Psoas muscle (tissue), 8 donors: Measurements from ENCODE around the gene SLC4A5. TPM values are rescaled to one million over a fixed set of nuclear protein-coding genes. Genes with fewer than 3 reads are reported as not detected.
A peak's percentile ranks its signal among the peaks of the same experiment; 100 is the strongest.
"Not testable (repeated sequence)": the region's sequence is repeated elsewhere in the genome, so short reads cannot be mapped to it uniquely, and the experiment has no call there.

ENCODE experiments used
- ATAC-seq, 4 donors: fragments of 200-7000 bp; cut with Tn5 transposase; one replicate each; pipeline ENCODE4 v1.9.1; 2020; ENCODE audit warnings: moderate library complexity in 3 of 4, mild to moderate bottlenecking in 2 of 4
- DNase-seq, 2 donors: peaks; one replicate each; pipeline ENCODE4 v3.0.0-alpha.2; 2020
- H3K27ac ChIP-seq: fragments of 200-600 bp; one replicate; pipeline ENCODE4 v1.8.0; 2022
- H3K27me3 ChIP-seq, 3 donors: fragments of 200-600 bp in 1 of 3; one replicate each; pipeline versions ENCODE4 v1.6.1 to v1.8.0; 2013 to 2022; ENCODE audit warnings: low read length in 2 of 3, mild to moderate bottlenecking in 2 of 3, moderate library complexity in 1 of 3; ENCODE audit not compliant: insufficient read depth in 3 of 3
- H3K36me3 ChIP-seq, 2 donors: fragments of 200-600 bp in 1 of 2; one replicate each; pipeline versions ENCODE4 v1.6.1 to v1.8.0; 2013 to 2022; ENCODE audit warnings: low read depth in 1 of 2, mild to moderate bottlenecking in 1 of 2, moderate library complexity in 1 of 2; ENCODE audit not compliant: insufficient read depth in 1 of 2
- H3K4me1 ChIP-seq: fragments of 200-600 bp; one replicate; pipeline ENCODE4 v1.8.0; 2022
- H3K4me3 ChIP-seq: fragments of 200-600 bp; one replicate; pipeline ENCODE4 v1.8.0; 2022; ENCODE audit warnings: mild to moderate bottlenecking
- H3K9me3 ChIP-seq: fragments of 200-600 bp; one replicate; pipeline ENCODE4 v1.8.0; 2022
- WGBS, 3 donors: extraction: QIAGEN DNeasy Blood & Tissue Kit; methylation state at CpG; one replicate each; pipeline versions ENCODE4 v1.1.6 to v1.1.7; 2013; 5-methylcytosine and 5-hydroxymethylcytosine counted together
- intact Hi-C, 2 donors: fragments of 100-400 bp; cut with DNase I; formaldehyde crosslinking; loops; one replicate each; pipeline versions ENCODE4 v1.11.0 to v1.14.2; 2022
- polyA plus RNA-seq, 3 donors: library from polyadenylated mRNA; stranded (reverse); fragments of 200-250 nt; gene quantifications; one replicate each; pipeline ENCODE4 v1.2.3, GENCODE V29; 2013
- total RNA-seq, 4 donors: library from RNA; stranded (reverse); fragmentation: NEBNext Ultra II Directional in 2 of 4; extraction: Animal tissue kit (Norgen Biotek cat#: 25700) in 2 of 4; gene quantifications; one replicate each; pipeline versions ENCODE4 v1.2.1 to v1.2.4, GENCODE V29; 2021 to 2023
- TF ChIP-seq, protein P1 (sequence below): fragments of 200-600 bp; IDR thresholded peaks from one replicate; pipeline ENCODE4 v1.8.0; 2022; ENCODE audit warnings: antibody characterized with exemption
- donor health status: healthy with polysubstance abuse.
- donor health status: DM: no; HTN: no; CAD: no; lungs with moderate emphysema.
- donor health status: Bipolar disorder and iron deficiency.
- donor health status: healthy.
- donor health status: DM: yes; HTN: yes; CAD: no.
- donor health status: DM: no; HTN: no; CAD: no.
- donor health status: DM: no; HTN: no; CAD: no.
- donor health status: DM: yes; HTN: yes; CAD: no.

The SLC4A5 gene
- total and polyA plus RNA-seq, 7 donors = 0.27 to 5.7 (median 0.57) TPM

DNA sequence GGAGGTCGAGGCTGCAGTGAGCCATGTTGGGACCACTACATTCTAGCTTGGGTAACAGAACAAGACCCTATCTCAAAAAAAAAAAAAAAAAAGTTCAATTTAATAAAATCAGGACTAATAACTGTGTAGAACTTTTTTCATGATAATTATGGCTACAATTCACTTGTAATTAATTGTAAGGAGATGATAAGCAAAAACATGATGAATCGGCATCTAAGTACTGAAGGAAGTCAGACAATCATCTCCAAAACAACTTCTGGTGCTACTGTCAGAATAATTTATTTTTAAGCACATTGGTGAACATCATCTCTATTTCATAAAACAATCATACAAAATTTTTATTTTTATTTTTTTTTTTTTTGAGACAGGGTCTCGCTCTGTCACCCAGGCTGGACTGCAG is 154.5 kb downstream of the SLC4A5 start:
- 74 to 89% (median 87%) methylated on average over 3 of the region's 3 CpGs for WGBS, 3 donors
- H3K4me1 ChIP-seq = peaks cover 15% of the 10 kb centered on the region
- intact Hi-C loops = no loop called here
- ATAC-seq (no peak), DNase-seq (no peak)
- H3K36me3 ChIP-seq = no peaks in the 10 kb centered on the region
- no peak overlapping the region for H3K4me3 ChIP-seq
- TF ChIP-seq, protein P1, sequence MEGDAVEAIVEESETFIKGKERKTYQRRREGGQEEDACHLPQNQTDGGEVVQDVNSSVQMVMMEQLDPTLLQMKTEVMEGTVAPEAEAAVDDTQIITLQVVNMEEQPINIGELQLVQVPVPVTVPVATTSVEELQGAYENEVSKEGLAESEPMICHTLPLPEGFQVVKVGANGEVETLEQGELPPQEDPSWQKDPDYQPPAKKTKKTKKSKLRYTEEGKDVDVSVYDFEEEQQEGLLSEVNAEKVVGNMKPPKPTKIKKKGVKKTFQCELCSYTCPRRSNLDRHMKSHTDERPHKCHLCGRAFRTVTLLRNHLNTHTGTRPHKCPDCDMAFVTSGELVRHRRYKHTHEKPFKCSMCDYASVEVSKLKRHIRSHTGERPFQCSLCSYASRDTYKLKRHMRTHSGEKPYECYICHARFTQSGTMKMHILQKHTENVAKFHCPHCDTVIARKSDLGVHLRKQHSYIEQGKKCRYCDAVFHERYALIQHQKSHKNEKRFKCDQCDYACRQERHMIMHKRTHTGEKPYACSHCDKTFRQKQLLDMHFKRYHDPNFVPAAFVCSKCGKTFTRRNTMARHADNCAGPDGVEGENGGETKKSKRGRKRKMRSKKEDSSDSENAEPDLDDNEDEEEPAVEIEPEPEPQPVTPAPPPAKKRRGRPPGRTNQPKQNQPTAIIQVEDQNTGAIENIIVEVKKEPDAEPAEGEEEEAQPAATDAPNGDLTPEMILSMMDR = no peak
- H3K27ac ChIP-seq = peak overlapping the region; percentile 15
- H3K27me3 ChIP-seq = no peaks in the 10 kb centered on the region
- no peaks in the 10 kb centered on the region for H3K9me3 ChIP-seq

GRCh38 chr2:74188018-74188601 is 155.1 kb downstream of the SLC4A5 start:
- intact Hi-C loops = no loop called here
- peak overlapping the region; percentile 75 for H3K27ac ChIP-seq
- ATAC-seq (peak; percentile 96 to 99 (median 98)), DNase-seq (peak; percentile 54 to 79)
- H3K4me1 ChIP-seq = peaks cover 15% of the 10 kb centered on the region
- TF ChIP-seq, protein P1 = no peak
- no peak overlapping the region for H3K4me3 ChIP-seq
- H3K36me3 ChIP-seq = no peaks in the 10 kb centered on the region
- H3K9me3 ChIP-seq = no peaks in the 10 kb centered on the region
- H3K27me3 ChIP-seq = no peaks in the 10 kb centered on the region
- 23 to 29% (median 26%) methylated on average over 6 of the region's 6 CpGs for WGBS, 3 donors

DNA sequence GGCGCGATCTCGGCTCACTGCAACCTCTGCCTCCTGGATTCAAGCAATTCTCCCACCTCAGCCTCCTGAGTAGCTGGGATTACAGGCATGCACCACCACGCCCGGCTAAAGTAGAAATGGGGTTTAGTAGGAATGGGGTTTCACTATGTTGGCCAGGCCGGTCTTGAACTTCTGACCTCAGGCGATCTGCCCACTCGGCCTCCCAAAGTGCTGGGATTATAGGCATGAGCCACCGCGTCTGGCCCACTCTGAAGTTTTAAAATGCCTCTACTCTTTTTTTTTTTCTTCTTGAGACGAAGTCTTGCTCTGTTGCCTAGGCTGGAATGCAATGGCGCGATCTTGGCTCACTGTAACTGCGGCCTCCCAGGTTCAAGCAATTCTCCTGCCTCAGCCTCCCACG is 156.5 kb downstream of the SLC4A5 start:
- intact Hi-C loops, H3K36me3 ChIP-seq, H3K4me3 ChIP-seq, ATAC-seq, DNase-seq, H3K9me3 ChIP-seq, H3K27ac ChIP-seq, H3K27me3 ChIP-seq: not testable (repeated sequence)
- peaks cover 15% of the 10 kb centered on the region for H3K4me1 ChIP-seq
- 95 to 96% (median 95%) methylated on average over 15 of the region's 15 CpGs for WGBS, 3 donors

DNA sequence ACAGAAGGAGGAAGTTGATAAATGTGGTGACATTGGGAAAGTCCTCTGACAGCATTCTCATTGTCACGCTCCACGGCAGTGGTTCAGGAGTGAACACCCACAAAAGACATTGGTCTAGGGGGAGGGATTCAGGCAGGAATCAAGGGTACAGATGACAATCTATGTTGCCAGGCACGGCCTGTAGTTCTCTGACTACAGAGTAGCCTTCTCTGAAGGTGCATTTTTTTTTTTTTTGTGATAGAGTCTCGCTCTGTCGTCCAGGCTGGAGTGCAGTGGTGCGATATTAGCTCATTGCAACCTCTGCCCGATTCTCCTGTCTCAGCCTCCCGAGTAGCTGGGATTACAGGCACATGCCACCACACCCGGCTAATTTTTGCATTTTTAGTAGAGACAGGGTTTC is 157.2 kb downstream of the SLC4A5 start:
- Histone ChIP-seq H3K4me1 (peaks cover 14% of the 10 kb centered on the region), H3K27ac (no peak overlapping the region), H3K36me3 (no peaks in the 10 kb centered on the region), H3K9me3 (no peaks in the 10 kb centered on the region), H3K4me3 (no peak overlapping the region), H3K27me3 (no peaks in the 10 kb centered on the region)
- DNase-seq = no peak
- intact Hi-C loops = no loop called here
- ATAC-seq = no peak
- whole genome bisulfite sequencing, 3 donors = 81 to 89% (median 83%) methylated on average over 9 of the region's 9 CpGs
- TF ChIP-seq, protein P1 = no peak

- H3K4me1 ChIP-seq = peaks cover 2% of the 10 kb centered on the region
- H3K27me3 ChIP-seq = no peaks in the 10 kb centered on the region
- TF ChIP-seq, protein P1 = no peak
- H3K4me3 ChIP-seq = no peak overlapping the region
- H3K9me3 ChIP-seq = no peaks in the 10 kb centered on the region
- no peaks in the 10 kb centered on the region for H3K36me3 ChIP-seq
- intact Hi-C loops = no loop called here
- 80 to 81% (median 80%) methylated on average over 2 of the region's 2 CpGs for WGBS, 3 donors
- ATAC-seq (no peak), DNase-seq (no peak)
- H3K27ac ChIP-seq = no peak overlapping the region
Measured at GRCh38 chr2:74183878-74184277, 159.3 kb downstream of the SLC4A5 start.
